ENCODE measurements around the gene SPRR1B. TPM values are rescaled to one million over a fixed set of nuclear protein-coding genes. Genes with fewer than 3 reads are reported as not detected.

The SPRR1B gene
- total and polyA plus RNA-seq, 9 of the 15 experiments (the other 6 are each of a cell fraction or from before 2014, with no cell fraction given): not detected

GRCh38 chr1:152983743-152984142 is 47.3 kb upstream of the SPRR1B start, which contains the start of gene SPRR1A (continued):
- TF ChIP-seq ZNF518B (CRISPR knock-in tag; IDR thresholded peaks at IDR 0.05) (no peak), THAP7 (CRISPR knock-in tag; IDR thresholded peaks at IDR 0.05) (no peak), ZNF589 (CRISPR knock-in tag; IDR thresholded peaks at IDR 0.05; ENCODE audit: low read depth) (no peak)
- TF ChIP-seq, protein P1, sequence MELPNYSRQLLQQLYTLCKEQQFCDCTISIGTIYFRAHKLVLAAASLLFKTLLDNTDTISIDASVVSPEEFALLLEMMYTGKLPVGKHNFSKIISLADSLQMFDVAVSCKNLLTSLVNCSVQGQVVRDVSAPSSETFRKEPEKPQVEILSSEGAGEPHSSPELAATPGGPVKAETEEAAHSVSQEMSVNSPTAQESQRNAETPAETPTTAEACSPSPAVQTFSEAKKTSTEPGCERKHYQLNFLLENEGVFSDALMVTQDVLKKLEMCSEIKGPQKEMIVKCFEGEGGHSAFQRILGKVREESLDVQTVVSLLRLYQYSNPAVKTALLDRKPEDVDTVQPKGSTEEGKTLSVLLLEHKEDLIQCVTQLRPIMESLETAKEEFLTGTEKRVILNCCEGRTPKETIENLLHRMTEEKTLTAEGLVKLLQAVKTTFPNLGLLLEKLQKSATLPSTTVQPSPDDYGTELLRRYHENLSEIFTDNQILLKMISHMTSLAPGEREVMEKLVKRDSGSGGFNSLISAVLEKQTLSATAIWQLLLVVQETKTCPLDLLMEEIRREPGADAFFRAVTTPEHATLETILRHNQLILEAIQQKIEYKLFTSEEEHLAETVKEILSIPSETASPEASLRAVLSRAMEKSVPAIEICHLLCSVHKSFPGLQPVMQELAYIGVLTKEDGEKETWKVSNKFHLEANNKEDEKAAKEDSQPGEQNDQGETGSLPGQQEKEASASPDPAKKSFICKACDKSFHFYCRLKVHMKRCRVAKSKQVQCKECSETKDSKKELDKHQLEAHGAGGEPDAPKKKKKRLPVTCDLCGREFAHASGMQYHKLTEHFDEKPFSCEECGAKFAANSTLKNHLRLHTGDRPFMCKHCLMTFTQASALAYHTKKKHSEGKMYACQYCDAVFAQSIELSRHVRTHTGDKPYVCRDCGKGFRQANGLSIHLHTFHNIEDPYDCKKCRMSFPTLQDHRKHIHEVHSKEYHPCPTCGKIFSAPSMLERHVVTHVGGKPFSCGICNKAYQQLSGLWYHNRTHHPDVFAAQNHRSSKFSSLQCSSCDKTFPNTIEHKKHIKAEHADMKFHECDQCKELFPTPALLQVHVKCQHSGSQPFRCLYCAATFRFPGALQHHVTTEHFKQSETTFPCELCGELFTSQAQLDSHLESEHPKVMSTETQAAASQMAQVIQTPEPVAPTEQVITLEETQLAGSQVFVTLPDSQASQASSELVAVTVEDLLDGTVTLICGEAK (IDR thresholded peaks at IDR 0.05): no peak
- TF ChIP-seq, protein P1 (CRISPR knock-in tag; IDR thresholded peaks at IDR 0.05): no peak
